Gastrocnemius medialis (tissue), 4 donors: ENCODE data around the gene NR2C2AP. TPM values are rescaled to one million over a fixed set of nuclear protein-coding genes. Genes with fewer than 3 reads are reported as not detected.

Experiments
- ATAC-seq, 2 donors: fragments of 150-250 bp; one replicate each; pipeline ENCODE4 v1.9.1; 2016
- DNase-seq, 2 donors: peaks; one replicate each; pipeline ENCODE4 v3.0.0-alpha.2; 2019
- H3K27ac ChIP-seq, 4 donors: fragments of 200-600 bp; sonication (generic); 1 replicate in 1 of 4; 2 replicates in 3 of 4; pipeline ENCODE4 v1.5.1; 2016 to 2018; ENCODE audit warnings: mild to moderate bottlenecking in 2 of 4, moderate library complexity in 1 of 4
- H3K27me3 ChIP-seq, 3 donors: fragments of 200-600 bp; sonication (generic) in 2 of 3; 1 replicate in 1 of 3; 2 replicates in 2 of 3; pipeline versions ENCODE4 v1.5.1 to v1.6.0; 2016 to 2019; ENCODE audit warnings: mild to moderate bottlenecking in 1 of 3, moderate library complexity in 1 of 3
- H3K36me3 ChIP-seq, 2 donors: fragments of 200-600 bp; sonication (generic) in 1 of 2; one replicate each; pipeline ENCODE4 v1.5.1; 2017 to 2018
- H3K4me1 ChIP-seq, 2 donors: fragments of 200-600 bp; sonication (generic) in 1 of 2; one replicate each; pipeline ENCODE4 v1.5.1; 2016 to 2017; ENCODE audit warnings: mild to moderate bottlenecking in 2 of 2
- H3K4me3 ChIP-seq, 4 donors: fragments of 200-600 bp; sonication (generic) in 3 of 4; 1 replicate in 1 of 4; 2 replicates in 3 of 4; pipeline ENCODE4 v1.5.1; 2016 to 2019; ENCODE audit warnings: mild to moderate bottlenecking in 2 of 4
- H3K9me3 ChIP-seq, 3 donors: fragments of 200-600 bp; sonication (generic) in 2 of 3; 1 replicate in 1 of 3; 2 replicates in 2 of 3; pipeline ENCODE4 v1.5.1; 2016 to 2019
- CTCF ChIP-seq, 5 experiments: fragments of 450-650 bp in 3 of 5; fragments of 200-600 bp in 2 of 5; sonication (generic) in 2 of 5; IDR thresholded peaks in 4 of 5; conservative IDR thresholded peaks in 1 of 5; 1 replicate in 4 of 5; 2 replicates in 1 of 5; pipeline ENCODE4 v1.5.1; 2016 to 2019; ENCODE audit warnings: antibody characterized with exemption in 5 of 5, mild to moderate bottlenecking in 3 of 5, moderate library complexity in 3 of 5
- POLR2A ChIP-seq, 2 donors: fragments of 450-650 bp; IDR thresholded peaks; one replicate each; pipeline ENCODE4 v1.6.1; 2017; ENCODE audit warnings: antibody characterized with exemption in 2 of 2, mild to moderate bottlenecking in 2 of 2, moderate library complexity in 2 of 2
- in situ Hi-C, 4 donors: fragments of 200-750 bp; cut with MboI; loops; one replicate each; pipeline versions ENCODE4 v1.15.0 to v1.8.0; 2017; ENCODE audit warnings: low sequenced_read_pairs in 4 of 4
- intact Hi-C: fragments of 100-400 bp; cut with DNase I; formaldehyde crosslinking; loops from one replicate; pipeline ENCODE4 v1.15.1; 2023; ENCODE audit warnings: low total_unique reads
- total RNA-seq, 4 donors: library from RNA; depleted of rRNA; stranded (reverse); fragments of >200 nt; gene quantifications; one replicate each; pipeline versions ENCODE4 v1.1.0 to v1.2.3, GENCODE V29; 2016

The NR2C2AP gene
- total RNA-seq, 4 donors from 2014 or later, result 4.7 to 19.0 (median 11.5) TPM

GRCh38 chr19:19218911-19219310 is 15.7 kb upstream of the NR2C2AP start:
- ATAC-seq, result no peak
- in situ Hi-C loops, result no loop called here
- H3K27ac ChIP-seq, result no peak overlapping the region
- no peaks in the 10 kb centered on the region for H3K36me3 ChIP-seq
- DNase-seq, result no peak
- no peak overlapping the region for H3K4me3 ChIP-seq
- peaks cover 10 to 29% (median 13%) of the 10 kb centered on the region in 3 donors for H3K27me3 ChIP-seq
- no peaks in the 10 kb centered on the region for H3K9me3 ChIP-seq
- no peak for TF ChIP-seq CTCF (IDR thresholded peaks at IDR 0.05 in 4 of 5, conservative IDR thresholded peaks at IDR 0.05 in 1 of 5)
- no peak for TF ChIP-seq POLR2A (IDR thresholded peaks at IDR 0.05)
- H3K4me1 ChIP-seq, result no peaks in the 10 kb centered on the region
- intact Hi-C loops, result no loop called here

GRCh38 chr19:19217099-19217498 is 13.9 kb upstream of the NR2C2AP start:
- Histone ChIP-seq H3K27ac (no peak overlapping the region), H3K9me3 (no peaks in the 10 kb centered on the region), H3K27me3 (peaks cover 16 to 42% (median 31%) of the 10 kb centered on the region in 3 donors), H3K4me1 (no peaks in the 10 kb centered on the region), H3K36me3 (no peaks in the 10 kb centered on the region), H3K4me3 (no peak overlapping the region)
- DNase-seq, result no peak
- in situ Hi-C loops, result no loop called here
- TF ChIP-seq CTCF (IDR thresholded peaks at IDR 0.05 in 4 of 5, conservative IDR thresholded peaks at IDR 0.05 in 1 of 5) (no peak), POLR2A (IDR thresholded peaks at IDR 0.05) (no peak)
- intact Hi-C loops, result no loop called here
- ATAC-seq, result no peak

- intact Hi-C loops, result no loop called here
- TF ChIP-seq CTCF (IDR thresholded peaks at IDR 0.05 in 4 of 5, conservative IDR thresholded peaks at IDR 0.05 in 1 of 5), result no peak
- no peak for TF ChIP-seq POLR2A (IDR thresholded peaks at IDR 0.05)
- in situ Hi-C loops, result no loop called here
- no peaks in the 10 kb centered on the region for H3K36me3 ChIP-seq
- no peaks in the 10 kb centered on the region for H3K4me1 ChIP-seq
- ATAC-seq (no peak), DNase-seq (no peak)
- H3K27ac ChIP-seq, result no peak overlapping the region
- H3K27me3 ChIP-seq, result peaks cover 29 to 51% (median 42%) of the 10 kb centered on the region in 3 donors
- H3K9me3 ChIP-seq, result no peaks in the 10 kb centered on the region
- H3K4me3 ChIP-seq, result no peak overlapping the region
These were observed 12.6 kb upstream of the NR2C2AP start for GRCh38 chr19:19215792-19216191.

GRCh38 chr19:19214892-19215291 is 11.7 kb upstream of the NR2C2AP start:
- Histone ChIP-seq H3K27ac (no peak overlapping the region), H3K36me3 (no peaks in the 10 kb centered on the region), H3K27me3 (peaks cover 30 to 59% (median 42%) of the 10 kb centered on the region in 3 donors), H3K9me3 (no peaks in the 10 kb centered on the region), H3K4me3 (no peak overlapping the region), H3K4me1 (no peaks in the 10 kb centered on the region)
- intact Hi-C loops, result no loop called here
- no peak for DNase-seq
- TF ChIP-seq CTCF (IDR thresholded peaks at IDR 0.05 in 4 of 5, conservative IDR thresholded peaks at IDR 0.05 in 1 of 5), result no peak
- no peak for TF ChIP-seq POLR2A (IDR thresholded peaks at IDR 0.05)
- in situ Hi-C loops, result no loop called here
- no peak for ATAC-seq

- Histone ChIP-seq H3K36me3 (no peaks in the 10 kb centered on the region), H3K9me3 (no peaks in the 10 kb centered on the region), H3K4me3 (no peak overlapping the region), H3K27ac (no peak overlapping the region), H3K27me3 (peaks cover 30 to 60% (median 43%) of the 10 kb centered on the region in 3 donors), H3K4me1 (no peaks in the 10 kb centered on the region)
- intact Hi-C loops, result no loop called here
- DNase-seq (no peak), ATAC-seq (no peak)
- in situ Hi-C loops, result no loop called here
- TF ChIP-seq POLR2A (IDR thresholded peaks at IDR 0.05), result no peak
- no peak for TF ChIP-seq CTCF (IDR thresholded peaks at IDR 0.05 in 4 of 5, conservative IDR thresholded peaks at IDR 0.05 in 1 of 5)
These were observed 10.9 kb upstream of the NR2C2AP start for GRCh38 chr19:19214159-19214490.
